Osteoblast (primary cell): ENCODE data around the gene FAM50A. TPM values are rescaled to one million over a fixed set of nuclear protein-coding genes. Genes with fewer than 3 reads are reported as not detected.
"Not testable (repeated sequence)": the region's sequence is repeated elsewhere in the genome, so short reads cannot be mapped to it uniquely, and the experiment has no call there.

ENCODE experiments used
- DNase-seq: peaks from one replicate; pipeline ENCODE4 v3.0.0; 2011; ENCODE audit warnings: low spot score, mixed read lengths; ENCODE audit not compliant: insufficient read length; ENCODE audit errors: missing footprints
- H2AFZ ChIP-seq: 2 replicates; pipeline ENCODE4 v1.6.0; 2011; ENCODE audit warnings: mild to moderate bottlenecking, low read length
- H3K27ac ChIP-seq: 2 replicates; pipeline ENCODE4 v1.5.1; 2011; ENCODE audit warnings: mild to moderate bottlenecking, low read depth, low read length, moderate library complexity
- H3K27me3 ChIP-seq: 2 replicates; pipeline ENCODE4 v1.6.0; 2012; ENCODE audit warnings: mild to moderate bottlenecking, control low read depth, inconsistent platforms, low read length, moderate library complexity; ENCODE audit not compliant: insufficient read depth
- H3K36me3 ChIP-seq: 2 replicates; pipeline ENCODE4 v1.5.1; 2011; ENCODE audit warnings: mild to moderate bottlenecking, low read length, control low read depth, moderate library complexity; ENCODE audit not compliant: insufficient read depth
- H3K4me1 ChIP-seq: 2 replicates; pipeline ENCODE4 v1.5.1; 2011; ENCODE audit warnings: mild to moderate bottlenecking, low read length, control low read depth, moderate library complexity; ENCODE audit not compliant: insufficient read depth
- H3K4me2 ChIP-seq: 2 replicates; pipeline ENCODE4 v1.6.0; 2011; ENCODE audit warnings: mild to moderate bottlenecking, low read length; ENCODE audit not compliant: insufficient read depth
- H3K4me3 ChIP-seq: fragments of 200-600 bp; sonication (generic); 3 replicates; pipeline ENCODE4 v1.5.1; 2012; ENCODE audit warnings: mild to moderate bottlenecking, low read length, inconsistent platforms; ENCODE audit not compliant: insufficient read depth
- H3K79me2 ChIP-seq: 2 replicates; pipeline ENCODE4 v1.6.0; 2012; ENCODE audit warnings: mild to moderate bottlenecking, low read length, control low read depth, inconsistent platforms; ENCODE audit not compliant: insufficient read depth
- H3K9me3 ChIP-seq: 2 replicates; pipeline ENCODE4 v1.5.1; 2011; ENCODE audit warnings: low read depth, low read length, control low read depth
- H4K20me1 ChIP-seq: 2 replicates; pipeline ENCODE4 v1.6.0; 2012; ENCODE audit warnings: mild to moderate bottlenecking, low read length, control low read depth; ENCODE audit not compliant: insufficient read depth
- total RNA-seq: library from RNA; depleted of rRNA; stranded (reverse); fragments of >200 nt; gene quantifications from 2 replicates; pipeline ENCODE4 v1.2.3, GENCODE V29; 2012
- TF ChIP-seq, protein P1 (sequence below): IDR thresholded peaks from 2 replicates; pipeline ENCODE4 v1.5.1; 2011; ENCODE audit warnings: mild to moderate bottlenecking, low read depth, low read length, moderate library complexity; ENCODE audit errors: extremely low read depth

FAM50A gene
- total RNA-seq, 1 donor: 48.1 TPM

DNA sequence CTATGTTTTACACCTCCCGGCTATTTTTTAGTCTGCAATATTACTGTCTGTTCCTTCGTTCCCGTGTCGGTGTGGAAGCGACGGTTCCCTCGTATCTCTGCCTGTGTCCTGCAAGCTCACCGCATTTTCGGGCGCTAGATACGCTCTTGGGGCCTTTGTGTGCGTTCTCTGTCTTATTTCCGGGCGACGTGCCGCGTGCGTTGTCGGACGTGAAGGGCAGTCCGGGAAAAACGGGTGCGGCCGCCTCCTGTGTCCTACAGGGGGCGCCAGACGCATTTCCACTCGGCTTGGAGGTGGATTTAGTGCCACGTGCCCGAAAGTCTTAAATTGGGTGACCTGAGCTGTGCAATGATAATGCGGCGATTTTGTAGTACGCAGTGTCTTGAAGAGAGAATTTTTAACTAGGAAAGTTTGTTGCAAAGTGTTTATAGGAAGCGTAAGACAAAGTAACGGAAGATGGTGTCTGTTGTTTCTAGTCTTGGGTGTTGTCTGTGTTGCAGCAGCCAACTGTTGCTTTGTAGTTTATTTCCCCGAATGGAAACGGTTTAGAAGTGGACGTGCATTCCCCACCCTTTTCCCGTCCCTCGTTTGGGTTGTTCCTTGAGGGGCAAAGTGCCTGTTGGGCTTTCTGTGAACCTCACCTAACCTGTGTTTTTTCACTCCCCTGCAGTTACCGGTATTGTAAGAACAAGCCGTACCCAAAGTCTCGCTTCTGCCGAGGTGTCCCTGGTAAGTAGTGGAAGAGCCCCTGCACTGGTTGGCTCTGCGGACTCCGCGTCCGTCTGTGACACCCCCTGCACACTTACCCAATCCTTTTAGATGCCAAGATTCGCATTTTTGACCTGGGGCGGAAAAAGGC, 45.0 kb upstream of the FAM50A start:
- peaks cover 3% of the 10 kb centered on the region for H3K4me1 ChIP-seq
- peak overlapping the region; percentile 85 for H3K4me2 ChIP-seq
- H3K4me3 ChIP-seq: peak overlapping the region; percentile 79
- peak overlapping the region; percentile 87 for H3K27ac ChIP-seq
- H3K27me3 ChIP-seq: no peaks in the 10 kb centered on the region
- H3K79me2 ChIP-seq: peaks cover 20% of the 10 kb centered on the region
- H3K36me3 ChIP-seq: peaks cover 30% of the 10 kb centered on the region
- H3K9me3 ChIP-seq: no peaks in the 10 kb centered on the region
- H2AFZ ChIP-seq: no peak overlapping the region
- peak; percentile 69 for DNase-seq
- peaks cover 20% of the 10 kb centered on the region for H4K20me1 ChIP-seq
- TF ChIP-seq, protein P1, sequence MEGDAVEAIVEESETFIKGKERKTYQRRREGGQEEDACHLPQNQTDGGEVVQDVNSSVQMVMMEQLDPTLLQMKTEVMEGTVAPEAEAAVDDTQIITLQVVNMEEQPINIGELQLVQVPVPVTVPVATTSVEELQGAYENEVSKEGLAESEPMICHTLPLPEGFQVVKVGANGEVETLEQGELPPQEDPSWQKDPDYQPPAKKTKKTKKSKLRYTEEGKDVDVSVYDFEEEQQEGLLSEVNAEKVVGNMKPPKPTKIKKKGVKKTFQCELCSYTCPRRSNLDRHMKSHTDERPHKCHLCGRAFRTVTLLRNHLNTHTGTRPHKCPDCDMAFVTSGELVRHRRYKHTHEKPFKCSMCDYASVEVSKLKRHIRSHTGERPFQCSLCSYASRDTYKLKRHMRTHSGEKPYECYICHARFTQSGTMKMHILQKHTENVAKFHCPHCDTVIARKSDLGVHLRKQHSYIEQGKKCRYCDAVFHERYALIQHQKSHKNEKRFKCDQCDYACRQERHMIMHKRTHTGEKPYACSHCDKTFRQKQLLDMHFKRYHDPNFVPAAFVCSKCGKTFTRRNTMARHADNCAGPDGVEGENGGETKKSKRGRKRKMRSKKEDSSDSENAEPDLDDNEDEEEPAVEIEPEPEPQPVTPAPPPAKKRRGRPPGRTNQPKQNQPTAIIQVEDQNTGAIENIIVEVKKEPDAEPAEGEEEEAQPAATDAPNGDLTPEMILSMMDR: peak; percentile 67

DNA sequence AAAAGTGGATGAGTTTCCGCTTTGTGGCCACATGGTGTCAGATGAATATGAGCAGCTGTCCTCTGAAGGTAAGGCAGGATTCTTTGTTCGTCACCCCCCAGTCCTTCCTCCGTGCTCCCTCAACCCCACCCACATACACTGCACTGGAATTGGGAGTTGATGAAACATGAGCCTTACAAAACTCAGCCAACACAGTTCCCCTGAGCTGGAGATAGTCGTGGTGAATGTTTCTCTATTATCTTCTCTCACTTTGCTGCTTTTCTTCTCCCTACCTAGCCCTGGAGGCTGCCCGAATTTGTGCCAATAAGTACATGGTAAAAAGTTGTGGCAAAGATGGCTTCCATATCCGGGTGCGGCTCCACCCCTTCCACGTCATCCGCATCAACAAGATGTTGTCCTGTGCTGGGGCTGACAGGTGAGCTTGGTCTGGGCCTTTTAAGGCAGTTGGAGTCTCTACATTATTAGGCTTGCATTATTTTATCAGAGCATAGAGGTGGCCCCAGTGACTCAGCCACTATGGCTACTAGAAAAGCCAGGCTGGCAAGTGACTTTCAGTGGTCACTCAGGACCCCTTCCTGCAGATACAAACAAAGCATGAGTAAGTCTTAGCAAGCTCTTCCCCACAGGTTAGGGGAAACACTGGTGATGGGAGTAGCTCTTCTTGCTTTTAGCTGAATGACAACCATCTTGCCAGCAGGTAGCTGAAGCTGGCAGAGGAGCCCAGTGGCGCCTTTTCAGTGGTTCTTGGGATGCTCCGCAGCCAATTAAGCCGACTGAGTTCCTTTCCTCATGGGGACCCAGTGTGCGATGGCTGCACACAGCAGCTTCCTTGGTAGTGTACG, 44.2 kb upstream of the FAM50A start:
- Histone ChIP-seq H3K4me3 (peak overlapping the region; percentile 79), H3K27ac (peak overlapping the region; percentile 87), H3K9me3 (no peaks in the 10 kb centered on the region), H3K36me3 (peaks cover 30% of the 10 kb centered on the region), H4K20me1 (peaks cover 20% of the 10 kb centered on the region), H2AFZ (no peak overlapping the region), H3K79me2 (peaks cover 20% of the 10 kb centered on the region), H3K27me3 (no peaks in the 10 kb centered on the region), H3K4me1 (peaks cover 3% of the 10 kb centered on the region), H3K4me2 (peak overlapping the region; percentile 85)
- peak; percentile 73 for DNase-seq
- TF ChIP-seq, protein P1: no peak

DNA sequence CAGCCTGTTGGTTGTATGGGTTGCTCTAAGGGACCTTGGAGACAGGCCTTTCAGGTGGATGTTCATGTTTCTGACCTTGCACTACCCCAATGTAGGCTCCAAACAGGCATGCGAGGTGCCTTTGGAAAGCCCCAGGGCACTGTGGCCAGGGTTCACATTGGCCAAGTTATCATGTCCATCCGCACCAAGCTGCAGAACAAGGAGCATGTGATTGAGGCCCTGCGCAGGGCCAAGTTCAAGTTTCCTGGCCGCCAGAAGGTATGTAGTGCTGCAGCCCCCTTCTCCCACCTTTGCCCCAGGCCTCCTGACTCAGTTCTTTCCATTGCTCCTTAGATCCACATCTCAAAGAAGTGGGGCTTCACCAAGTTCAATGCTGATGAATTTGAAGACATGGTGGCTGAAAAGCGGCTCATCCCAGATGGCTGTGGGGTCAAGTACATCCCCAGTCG, 43.5 kb upstream of the FAM50A start:
- H3K4me1 ChIP-seq, H3K27ac ChIP-seq, H2AFZ ChIP-seq, DNase-seq, H3K9me3 ChIP-seq, H3K27me3 ChIP-seq: not testable (repeated sequence)
- Histone ChIP-seq H4K20me1 (peaks cover 20% of the 10 kb centered on the region), H3K4me2 (peak overlapping the region; percentile 85), H3K4me3 (peak overlapping the region; percentile 79), H3K79me2 (peaks cover 20% of the 10 kb centered on the region), H3K36me3 (peaks cover 30% of the 10 kb centered on the region)

DNA sequence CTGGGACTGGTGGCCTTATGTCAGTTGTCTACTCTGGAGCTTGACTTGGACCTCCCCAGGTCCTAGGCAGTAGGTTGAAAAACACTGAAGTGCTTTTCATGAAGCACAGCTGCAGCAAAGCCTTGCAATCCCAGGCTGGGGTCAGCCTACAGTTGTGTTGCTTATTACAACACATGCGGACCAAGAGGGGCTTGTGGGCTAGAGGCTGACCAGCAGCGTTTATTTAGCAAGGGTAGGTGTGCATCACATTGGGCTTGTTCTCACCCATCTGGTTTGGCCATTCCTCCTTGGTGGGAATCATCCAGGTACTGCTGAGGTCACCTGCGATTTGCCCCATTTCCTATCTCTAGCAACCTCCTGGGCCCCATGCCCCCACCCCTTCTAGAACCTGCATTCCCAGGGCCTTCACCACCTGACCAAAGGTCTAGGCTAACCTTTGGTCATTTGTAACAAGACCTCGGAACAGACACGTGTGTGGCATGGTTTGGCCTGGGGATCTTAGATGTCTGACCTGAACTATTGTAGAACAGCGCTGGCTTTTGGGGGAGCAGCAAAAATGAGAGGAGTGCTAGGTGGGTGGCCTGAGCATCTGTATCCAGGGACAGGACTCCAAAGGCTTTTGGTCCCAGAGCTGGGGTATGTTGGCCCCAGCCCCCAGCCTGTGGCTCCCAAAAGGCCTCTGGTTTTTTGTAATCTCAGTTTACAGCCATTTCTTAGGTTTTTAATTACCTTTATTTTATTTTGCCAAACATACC, 42.7 kb upstream of the FAM50A start:
- Histone ChIP-seq H3K9me3 (no peaks in the 10 kb centered on the region), H3K79me2 (peaks cover 20% of the 10 kb centered on the region), H3K36me3 (peaks cover 30% of the 10 kb centered on the region), H3K4me2 (no peak overlapping the region), H3K4me3 (no peak overlapping the region), H3K4me1 (peaks cover 3% of the 10 kb centered on the region), H3K27ac (no peak overlapping the region), H3K27me3 (no peaks in the 10 kb centered on the region), H4K20me1 (peaks cover 20% of the 10 kb centered on the region), H2AFZ (no peak overlapping the region)
- TF ChIP-seq, protein P1: no peak
- no peak for DNase-seq
